Measurements from ENCODE around the gene ADSS1. TPM values are rescaled to one million over a fixed set of nuclear protein-coding genes. Genes with fewer than 3 reads are reported as not detected.

Gene ADSS1
- total RNA-seq, 4 donors from 2014 or later = 5.1 to 32.2 (median 8.8) TPM

GRCh38 chr14:104782086-104782807, 58.2 kb downstream of the ADSS1 start:
- H3K36me3 ChIP-seq = peaks cover 0 to 56% of the 10 kb centered on the region in 2 donors
- TF ChIP-seq CTCF (IDR thresholded peaks at IDR 0.05) (no peak), POLR2A (IDR thresholded peaks at IDR 0.05) (no peak), EP300 (IDR thresholded peaks at IDR 0.05) (no peak), POLR2AphosphoS5 (IDR thresholded peaks at IDR 0.05) (no peak)
- H3K27me3 ChIP-seq = no peaks in the 10 kb centered on the region
- H3K4me3 ChIP-seq = no peak overlapping the region
- WGBS, 2 donors (ENCODE audit: low coverage in 1 of 2) = no CpG with 5 or more reads among the region's 28 CpGs
- ATAC-seq = no peak
- no peaks in the 10 kb centered on the region for H3K9me3 ChIP-seq
- peaks cover 0 to 68% (median 18%) of the 10 kb centered on the region in 3 donors for H3K4me1 ChIP-seq
- H3K27ac ChIP-seq = no peak overlapping the region

- no CpG with 5 or more reads among the region's 13 CpGs for WGBS, 2 donors (ENCODE audit: low coverage in 1 of 2)
- no peaks in the 10 kb centered on the region for H3K9me3 ChIP-seq
- no peak overlapping the region for H3K27ac ChIP-seq
- TF ChIP-seq CTCF (IDR thresholded peaks at IDR 0.05) (no peak), POLR2AphosphoS5 (IDR thresholded peaks at IDR 0.05) (no peak), POLR2A (IDR thresholded peaks at IDR 0.05) (no peak), EP300 (IDR thresholded peaks at IDR 0.05) (no peak)
- no peaks in the 10 kb centered on the region for H3K27me3 ChIP-seq
- no peak overlapping the region for H3K4me3 ChIP-seq
- ATAC-seq = no peak
- peaks cover 0 to 57% of the 10 kb centered on the region in 2 donors for H3K36me3 ChIP-seq
- peaks cover 0 to 74% (median 23%) of the 10 kb centered on the region in 3 donors for H3K4me1 ChIP-seq
Measured at GRCh38 chr14:104782808-104783139, 58.7 kb downstream of the ADSS1 start.

GRCh38 chr14:104783484-104784217, 59.6 kb downstream of the ADSS1 start:
- TF ChIP-seq POLR2A (IDR thresholded peaks at IDR 0.05) (no peak), POLR2AphosphoS5 (IDR thresholded peaks at IDR 0.05) (no peak), EP300 (IDR thresholded peaks at IDR 0.05) (no peak), CTCF (IDR thresholded peaks at IDR 0.05) (no peak)
- Histone ChIP-seq H3K36me3 (peaks cover 0 to 59% of the 10 kb centered on the region in 2 donors), H3K9me3 (no peaks in the 10 kb centered on the region), H3K4me3 (no peak overlapping the region), H3K27ac (peak overlapping the region in 2 of 4 donors; percentile 43 to 46), H3K27me3 (no peaks in the 10 kb centered on the region), H3K4me1 (peaks cover 0 to 82% (median 25%) of the 10 kb centered on the region in 3 donors)
- no peak for ATAC-seq
- WGBS, 2 donors (ENCODE audit: low coverage in 1 of 2) = no CpG with 5 or more reads among the region's 16 CpGs

- no peaks in the 10 kb centered on the region for H3K9me3 ChIP-seq
- H3K4me3 ChIP-seq = no peak overlapping the region
- peaks cover 0 to 88% (median 25%) of the 10 kb centered on the region in 3 donors for H3K4me1 ChIP-seq
- H3K27me3 ChIP-seq = no peaks in the 10 kb centered on the region
- no peak for TF ChIP-seq EP300 (IDR thresholded peaks at IDR 0.05)
- no CpG with 5 or more reads among the region's 9 CpGs for WGBS, 2 donors (ENCODE audit: low coverage in 1 of 2)
- peak overlapping the region in 2 of 4 donors; percentile 43 to 46 for H3K27ac ChIP-seq
- peaks cover 0 to 59% of the 10 kb centered on the region in 2 donors for H3K36me3 ChIP-seq
- ATAC-seq = no peak
Measured at GRCh38 chr14:104784218-104784568, 60.2 kb downstream of the ADSS1 start.

- TF ChIP-seq POLR2A (IDR thresholded peaks at IDR 0.05) = no peak
- peak; percentile 22 for TF ChIP-seq POLR2AphosphoS5 (IDR thresholded peaks at IDR 0.05)
- peaks cover 0 to 97% (median 25%) of the 10 kb centered on the region in 3 donors for H3K4me1 ChIP-seq
- peak overlapping the region in 3 of 4 donors; percentile 24 to 46 (median 43) for H3K27ac ChIP-seq
- H3K36me3 ChIP-seq = peaks cover 0 to 59% of the 10 kb centered on the region in 2 donors
- no peak overlapping the region for H3K4me3 ChIP-seq
- no peaks in the 10 kb centered on the region for H3K27me3 ChIP-seq
- H3K9me3 ChIP-seq = no peaks in the 10 kb centered on the region
- ATAC-seq = no peak
- WGBS, 2 donors (ENCODE audit: low coverage in 1 of 2) = 100% methylated on average over 1 of the region's 36 CpGs; no CpG with 5 or more reads in 1 of the 2 donors
Measured at GRCh38 chr14:104784846-104785707, 61.0 kb downstream of the ADSS1 start.
